ENCODE results near the gene PAPLN. TPM values are rescaled to one million over a fixed set of nuclear protein-coding genes. Genes with fewer than 3 reads are reported as not detected.

Gene PAPLN
- total and polyA plus RNA-seq, 2 of the 8 experiments (the other 6 are each of a cell fraction or from before 2014, with no cell fraction given), result 14.8 to 25.6 TPM

DNA sequence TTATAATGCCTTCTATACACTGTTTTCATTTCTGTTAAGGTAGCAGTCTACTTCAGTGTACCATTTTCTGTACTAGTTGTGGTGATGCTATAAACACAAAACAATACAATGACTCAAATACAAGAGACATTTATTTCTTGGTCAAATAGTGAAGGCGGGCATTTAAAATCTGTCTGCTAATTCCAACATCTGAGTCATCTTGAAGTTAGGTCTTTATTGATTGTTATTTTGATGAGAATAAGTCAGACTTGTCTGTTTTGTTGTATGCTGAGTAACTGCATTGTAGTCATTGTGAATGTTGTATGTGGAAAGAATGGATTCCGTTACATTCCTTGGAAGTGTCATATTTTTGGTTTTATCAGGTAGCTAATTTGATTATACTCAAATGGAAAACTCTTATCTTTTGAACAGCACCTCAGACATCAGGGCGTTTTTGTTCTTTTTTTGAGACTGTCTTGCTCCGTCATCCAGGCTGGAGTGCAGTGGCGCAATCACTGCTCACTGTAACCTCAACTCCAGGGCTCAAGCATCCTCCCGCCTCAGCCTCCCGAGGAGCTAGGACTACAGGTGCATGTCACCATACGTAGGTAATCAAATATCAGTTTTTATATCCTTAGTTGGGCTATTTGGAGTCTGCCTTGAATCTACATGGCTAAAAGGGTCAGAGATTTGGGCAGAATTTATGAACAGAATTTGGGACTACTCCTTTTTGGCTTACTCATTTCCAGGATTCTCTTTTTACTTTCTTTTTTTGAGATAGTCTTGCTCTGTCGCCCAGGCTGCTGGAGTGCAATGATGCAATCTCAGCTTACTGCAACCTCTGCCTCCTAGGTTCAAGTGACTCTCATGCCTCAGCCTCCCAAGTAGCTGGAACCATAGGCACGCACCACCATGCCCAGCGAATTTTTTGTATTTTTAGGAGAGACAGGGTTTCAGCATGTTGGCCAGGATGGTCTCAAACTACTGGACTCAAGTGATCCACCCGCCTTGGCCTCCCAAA, 56.8 kb downstream of the PAPLN start:
- Histone ChIP-seq H3K79me2 (ENCODE audit: control insufficient read depth in 1 of 2, insufficient read depth in 2 of 2, low read length in 2 of 2) (no peaks in the 10 kb centered on the region), H3K4ac (replicated peaks; ENCODE audit: insufficient read length, low read depth, low read length) (no peak overlapping the region), H3K27me3 (replicated peaks in 1 of 4; ENCODE audit: control insufficient read depth in 3 of 4, extremely low read depth in 1 of 4, insufficient read depth in 3 of 4, low read length in 3 of 4) (no peaks in the 10 kb centered on the region), H3K4me2 (ENCODE audit: insufficient read depth in 1 of 2, low read depth in 2 of 2, low read length in 2 of 2) (no peak overlapping the region), H3K4me3 (ENCODE audit: extremely low read depth in 1 of 4, insufficient read depth in 2 of 4, low read depth in 3 of 4, low read length in 4 of 4) (no peak overlapping the region), H3K23ac (ENCODE audit: insufficient read length) (no peak overlapping the region), H4K5ac (ENCODE audit: insufficient read length, low read depth, low read length) (no peak overlapping the region), H3K27ac (ENCODE audit: low read depth, low read length) (no peak overlapping the region), H4K8ac (ENCODE audit: extremely low read depth, insufficient read depth, low read length) (no peak overlapping the region), H3K18ac (ENCODE audit: extremely low read depth, low read length) (no peak overlapping the region), H2BK120ac (replicated peaks; ENCODE audit: low read depth, low read length) (no peak overlapping the region), H2BK12ac (ENCODE audit: low read depth, low read length) (no peak overlapping the region), H3K14ac (ENCODE audit: insufficient read length) (no peak overlapping the region), H4K20me1 (replicated peaks in 1 of 2; ENCODE audit: control insufficient read depth in 1 of 2, insufficient read depth in 2 of 2, low read length in 2 of 2) (no peaks in the 10 kb centered on the region), H4K91ac (replicated peaks; ENCODE audit: insufficient read length, low read length) (no peak overlapping the region), H3K9me3 (ENCODE audit: insufficient read depth in 2 of 2, low read depth in 1 of 2, low read length in 1 of 2) (no peaks in the 10 kb centered on the region), H2AK5ac (ENCODE audit: low read depth, low read length) (no peak overlapping the region), H3K9ac (replicated peaks in 1 of 4; ENCODE audit: extremely low read depth in 1 of 4, low read depth in 3 of 4, low read length in 3 of 4) (no peak overlapping the region), H2AFZ (ENCODE audit: low read length) (no peak overlapping the region), H3K79me1 (ENCODE audit: low read depth, low read length) (no peaks in the 10 kb centered on the region), H3K4me1 (replicated peaks in 1 of 4; ENCODE audit: control insufficient read depth in 3 of 4, insufficient read depth in 4 of 4, low read length in 3 of 4) (peaks cover 0 to 9% (median 3%) of the 10 kb centered on the region in 4 experiments; a peak in 2 of 7 replicates), H3K23me2 (ENCODE audit: low read depth, low read length) (no peaks in the 10 kb centered on the region), H2BK5ac (ENCODE audit: low read depth, low read length) (no peak overlapping the region), H2BK20ac (ENCODE audit: low read length) (no peak overlapping the region), H2BK15ac (ENCODE audit: low read length) (no peak overlapping the region), H3K56ac (replicated peaks; ENCODE audit: insufficient read length, low read depth, low read length) (no peak overlapping the region), H3K36me3 (ENCODE audit: control insufficient read depth in 2 of 4, insufficient read depth in 4 of 4, low read length in 3 of 4) (peaks cover 0 to 7% (median 4%) of the 10 kb centered on the region in 4 experiments; a peak in 3 of 8 replicates)
- FAIRE-seq (no peak), DNase-seq (ENCODE audit: low read depth in 1 of 2, low spot score in 2 of 2) (no peak)
- TF ChIP-seq CHD1 (IDR thresholded peaks at IDR 0.05; ENCODE audit: low read depth, low read length) (no peak), SIRT6 (IDR thresholded peaks at IDR 0.05; ENCODE audit: low read length) (no peak), TCF12 (IDR thresholded peaks at IDR 0.05; ENCODE audit: low read depth, low read length) (no peak), SIX5 (IDR thresholded peaks at IDR 0.05; ENCODE audit: low read depth, low read length) (no peak), POLR2A (IDR thresholded peaks at IDR 0.05; ENCODE audit: control extremely low read depth in 1 of 2, low read depth in 2 of 2, low read length in 2 of 2) (no peak), CBX8 (IDR thresholded peaks at IDR 0.05; ENCODE audit: borderline replicate concordance, low read depth, low read length) (no peak), MAFK (IDR thresholded peaks at IDR 0.05; ENCODE audit: low read depth, low read length) (no peak), FOSL1 (IDR thresholded peaks at IDR 0.05; ENCODE audit: insufficient read depth, low read depth, low read length) (no peak), HDAC6 (IDR thresholded peaks at IDR 0.05; ENCODE audit: low read depth, low read length) (no peak), SIN3A (conservative IDR thresholded peaks at IDR 0.05 in 1 of 2, IDR thresholded peaks at IDR 0.05 in 1 of 2; ENCODE audit: low read depth in 1 of 2, low read length in 2 of 2) (no peak), TEAD4 (IDR thresholded peaks at IDR 0.05; ENCODE audit: low read depth, low read length) (no peak), BRCA1 (IDR thresholded peaks at IDR 0.05; ENCODE audit: low read depth, low read length) (no peak)
- 92% methylated on average over 12 of the region's 12 CpGs; no CpG with 5 or more reads in 1 of the 2 experiments for WGBS, 2 experiments (ENCODE audit: extremely low coverage in 1 of 2, insufficient coverage in 1 of 2, insufficient read length in 1 of 2, insufficient replicate concordance in 2 of 2, low coverage in 1 of 2, low lambda C conversion rate in 2 of 2, missing lambda C conversion rate in 1 of 2)
- POLR2A ChIA-PET (ENCODE audit: partially characterized antibody), result interaction anchor here (0.6 to 2.2 kb wide), 3 partner anchors 11 to 308 kb away, joined by 4 to 8 read pairs (median 8); no protein-coding TSS in a partner anchor
- CTCF ChIA-PET (ENCODE audit: partially characterized antibody), result interaction anchor here (0.6 to 2.6 kb wide), 35 partner anchors 8 to 339 kb away, joined by 3 to 34 read pairs (median 4); partner anchors contain the start of gene NUMB

Measured in H1 (cell line).